ENCODE measurements around the gene TMEM9. TPM values are rescaled to one million over a fixed set of nuclear protein-coding genes. Genes with fewer than 3 reads are reported as not detected.

Gene TMEM9
- total RNA-seq, 1 experiment from 2014 or later: 69.7 TPM

GRCh38 chr1:201156346-201156745, 2.1 kb upstream of the TMEM9 start:
- no peak for DNase-seq (ENCODE audit: low spot score)
- peaks cover 10% of the 10 kb centered on the region for H3K4me1 ChIP-seq (ENCODE audit: insufficient read depth, low read length, poor library complexity, severe bottlenecking)
- no TSS peak for BruUV-seq (replicated peaks)
- ChIA-PET POLR2A (ENCODE audit: low non-redundant PET) (no interaction called here), CTCF (no interaction called here)
- no peak overlapping the region for H3K27ac ChIP-seq (ENCODE audit: low read depth, low read length, poor library complexity, severe bottlenecking)
- intact Hi-C loops (cut with micrococcal nuclease; ENCODE audit: unreplicated experiment): no loop called here
- no peaks in the 10 kb centered on the region for H3K27me3 ChIP-seq (replicated peaks; ENCODE audit: insufficient read depth, low read depth, low read length, poor library complexity)
- H3K36me3 ChIP-seq (ENCODE audit: insufficient read depth, low read length, poor library complexity, severe bottlenecking): peaks cover 11% of the 10 kb centered on the region
- TF ChIP-seq EZH2 (IDR thresholded peaks at IDR 0.05; ENCODE audit: borderline replicate concordance, low read depth, low read length, poor library complexity, severe bottlenecking) (no peak), CTCF (conservative IDR thresholded peaks at IDR 0.05; ENCODE audit: low read depth, low read length) (no peak)
- no peak overlapping the region for H3K4me3 ChIP-seq (ENCODE audit: low read depth, low read length, poor library complexity, severe bottlenecking)
- no peaks in the 10 kb centered on the region for H3K9me3 ChIP-seq (ENCODE audit: low read depth, low read length, poor library complexity, severe bottlenecking)

DNA sequence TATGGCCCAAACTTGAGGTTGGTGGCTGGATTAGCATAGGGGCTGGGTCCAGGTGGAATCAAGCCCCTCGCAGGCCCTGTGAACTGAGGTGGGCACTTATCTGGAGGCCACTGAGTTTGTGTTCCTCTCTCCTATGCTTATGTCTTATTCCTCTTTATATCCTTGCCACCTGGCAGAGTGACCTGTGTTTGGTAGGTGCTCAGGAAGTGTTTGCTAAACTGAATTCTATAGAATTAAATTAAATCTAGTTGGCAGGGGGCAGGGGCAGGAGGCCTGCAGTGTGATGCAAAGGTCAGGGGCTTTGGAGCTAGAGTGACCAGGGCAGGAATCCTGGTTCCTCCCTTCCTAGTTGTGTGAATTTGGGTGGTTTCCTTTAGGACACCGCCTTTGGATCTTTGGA, 1.1 kb upstream of the TMEM9 start:
- H3K4me1 ChIP-seq (ENCODE audit: insufficient read depth, low read length, poor library complexity, severe bottlenecking): peaks cover 10% of the 10 kb centered on the region
- intact Hi-C loops (cut with micrococcal nuclease; ENCODE audit: unreplicated experiment): no loop called here
- no peak for DNase-seq (ENCODE audit: low spot score)
- ChIA-PET CTCF (no interaction called here), POLR2A (ENCODE audit: low non-redundant PET) (no interaction called here)
- no peak overlapping the region for H3K27ac ChIP-seq (ENCODE audit: low read depth, low read length, poor library complexity, severe bottlenecking)
- no TSS peak for BruUV-seq (replicated peaks)
- H3K27me3 ChIP-seq (replicated peaks; ENCODE audit: insufficient read depth, low read depth, low read length, poor library complexity): no peaks in the 10 kb centered on the region
- peaks cover 21% of the 10 kb centered on the region for H3K36me3 ChIP-seq (ENCODE audit: insufficient read depth, low read length, poor library complexity, severe bottlenecking)
- TF ChIP-seq CTCF (conservative IDR thresholded peaks at IDR 0.05; ENCODE audit: low read depth, low read length) (no peak), EZH2 (IDR thresholded peaks at IDR 0.05; ENCODE audit: borderline replicate concordance, low read depth, low read length, poor library complexity, severe bottlenecking) (no peak)
- no peak overlapping the region for H3K4me3 ChIP-seq (ENCODE audit: low read depth, low read length, poor library complexity, severe bottlenecking)
- H3K9me3 ChIP-seq (ENCODE audit: low read depth, low read length, poor library complexity, severe bottlenecking): no peaks in the 10 kb centered on the region

DNA sequence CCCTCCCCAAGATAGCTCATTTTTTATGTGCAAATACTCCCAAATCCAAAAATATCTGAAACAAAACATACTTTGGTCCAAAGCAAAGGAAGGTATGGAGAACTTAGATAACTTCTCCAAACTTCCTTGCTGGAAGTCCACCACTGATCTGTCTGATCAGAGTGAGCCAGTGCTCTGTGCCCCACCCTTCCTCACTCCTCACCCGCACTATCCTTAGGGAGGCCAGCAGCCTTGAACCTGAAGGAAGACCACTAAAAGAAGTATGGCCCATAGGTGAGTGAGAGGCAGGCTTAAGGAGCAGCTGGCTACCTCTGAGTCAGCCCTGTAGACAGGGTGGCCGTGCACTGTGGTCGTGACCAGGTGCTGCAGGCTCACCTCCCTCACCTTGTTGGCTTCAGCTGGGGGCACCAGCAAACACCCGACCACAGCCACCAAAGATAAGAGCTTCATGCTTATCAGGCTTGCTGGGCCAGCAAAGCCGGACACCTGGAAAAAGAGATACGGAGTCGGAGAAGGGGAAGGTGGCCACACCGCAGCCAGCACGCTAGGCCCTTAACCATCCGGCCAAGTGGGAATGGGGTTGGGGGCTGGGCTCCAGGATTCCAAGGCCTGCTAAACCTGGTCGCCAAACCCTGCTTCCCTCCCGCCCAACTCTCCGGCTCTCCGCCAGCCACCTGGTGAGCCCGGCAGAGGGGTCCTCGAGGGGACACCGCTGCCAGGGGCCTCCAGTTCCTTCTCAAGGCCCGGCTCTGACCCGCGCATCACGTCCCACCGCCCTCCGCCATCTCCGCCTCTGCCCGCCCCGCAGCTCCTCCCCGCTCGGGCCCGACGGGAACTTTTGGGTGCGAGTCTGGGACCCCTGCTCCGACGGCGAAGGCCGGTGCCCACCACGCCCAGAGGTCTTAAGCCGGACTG, 543 bp downstream of the TMEM9 start:
- BruUV-seq (replicated peaks): TSS peak; percentile 27
- ChIA-PET CTCF (interaction anchor here (0.6 kb wide), 1 partner anchor 139 kb away, joined by 4 read pairs; no protein-coding TSS in a partner anchor), POLR2A (ENCODE audit: low non-redundant PET) (no interaction called here)
- DNase-seq (ENCODE audit: low spot score): no peak
- H3K4me1 ChIP-seq (ENCODE audit: insufficient read depth, low read length, poor library complexity, severe bottlenecking): peaks cover 10% of the 10 kb centered on the region
- H3K36me3 ChIP-seq (ENCODE audit: insufficient read depth, low read length, poor library complexity, severe bottlenecking): peaks cover 35% of the 10 kb centered on the region
- peak overlapping the region; percentile 85 for H3K4me3 ChIP-seq (ENCODE audit: low read depth, low read length, poor library complexity, severe bottlenecking)
- peak overlapping the region; percentile 68 for H3K27ac ChIP-seq (ENCODE audit: low read depth, low read length, poor library complexity, severe bottlenecking)
- TF ChIP-seq EZH2 (IDR thresholded peaks at IDR 0.05; ENCODE audit: borderline replicate concordance, low read depth, low read length, poor library complexity, severe bottlenecking): no peak
- no peak for TF ChIP-seq CTCF (conservative IDR thresholded peaks at IDR 0.05; ENCODE audit: low read depth, low read length)
- H3K27me3 ChIP-seq (replicated peaks; ENCODE audit: insufficient read depth, low read depth, low read length, poor library complexity): no peaks in the 10 kb centered on the region
- H3K9me3 ChIP-seq (ENCODE audit: low read depth, low read length, poor library complexity, severe bottlenecking): no peaks in the 10 kb centered on the region
- intact Hi-C loops (cut with micrococcal nuclease; ENCODE audit: unreplicated experiment): no loop called here

Data from A673 (cell line).